OCI-LY1 (cell line): ENCODE results near the gene QSER1.

Experiments
- EZH2 ChIP-seq: fragments of 200-600 bp; sonication (generic), shearing (Covaris generic); IDR thresholded peaks from 2 replicates; pipeline ENCODE4 v1.8.0; 2017; ENCODE audit warnings: borderline replicate concordance, mixed run types, mild to moderate bottlenecking, antibody characterized with exemption, low read length, moderate library complexity, mixed read lengths
- TF ChIP-seq, protein P1 (sequence below): fragments of 200-600 bp; sonication (generic), shearing (Covaris generic); IDR thresholded peaks from 2 replicates; pipeline ENCODE4 v1.5.1; 2017; ENCODE audit warnings: mild to moderate bottlenecking, antibody characterized with exemption, low read length, moderate library complexity, mixed read lengths

- TF ChIP-seq, protein P1, sequence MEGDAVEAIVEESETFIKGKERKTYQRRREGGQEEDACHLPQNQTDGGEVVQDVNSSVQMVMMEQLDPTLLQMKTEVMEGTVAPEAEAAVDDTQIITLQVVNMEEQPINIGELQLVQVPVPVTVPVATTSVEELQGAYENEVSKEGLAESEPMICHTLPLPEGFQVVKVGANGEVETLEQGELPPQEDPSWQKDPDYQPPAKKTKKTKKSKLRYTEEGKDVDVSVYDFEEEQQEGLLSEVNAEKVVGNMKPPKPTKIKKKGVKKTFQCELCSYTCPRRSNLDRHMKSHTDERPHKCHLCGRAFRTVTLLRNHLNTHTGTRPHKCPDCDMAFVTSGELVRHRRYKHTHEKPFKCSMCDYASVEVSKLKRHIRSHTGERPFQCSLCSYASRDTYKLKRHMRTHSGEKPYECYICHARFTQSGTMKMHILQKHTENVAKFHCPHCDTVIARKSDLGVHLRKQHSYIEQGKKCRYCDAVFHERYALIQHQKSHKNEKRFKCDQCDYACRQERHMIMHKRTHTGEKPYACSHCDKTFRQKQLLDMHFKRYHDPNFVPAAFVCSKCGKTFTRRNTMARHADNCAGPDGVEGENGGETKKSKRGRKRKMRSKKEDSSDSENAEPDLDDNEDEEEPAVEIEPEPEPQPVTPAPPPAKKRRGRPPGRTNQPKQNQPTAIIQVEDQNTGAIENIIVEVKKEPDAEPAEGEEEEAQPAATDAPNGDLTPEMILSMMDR, result no peak
- no peak for TF ChIP-seq EZH2
Observed at GRCh38 chr11:32962016-32962415, 69.4 kb downstream of the QSER1 start.
